EH (cell line): ENCODE measurements around the gene UVRAG.

ENCODE experiments used
- DNase-seq: peaks from one replicate; pipeline ENCODE4 v3.0.0-alpha.2; 2015; ENCODE audit warnings: low read depth

UVRAG gene

GRCh38 chr11:76170468-76170867 is 355.5 kb downstream of the UVRAG start:
- no peak for DNase-seq

DNA sequence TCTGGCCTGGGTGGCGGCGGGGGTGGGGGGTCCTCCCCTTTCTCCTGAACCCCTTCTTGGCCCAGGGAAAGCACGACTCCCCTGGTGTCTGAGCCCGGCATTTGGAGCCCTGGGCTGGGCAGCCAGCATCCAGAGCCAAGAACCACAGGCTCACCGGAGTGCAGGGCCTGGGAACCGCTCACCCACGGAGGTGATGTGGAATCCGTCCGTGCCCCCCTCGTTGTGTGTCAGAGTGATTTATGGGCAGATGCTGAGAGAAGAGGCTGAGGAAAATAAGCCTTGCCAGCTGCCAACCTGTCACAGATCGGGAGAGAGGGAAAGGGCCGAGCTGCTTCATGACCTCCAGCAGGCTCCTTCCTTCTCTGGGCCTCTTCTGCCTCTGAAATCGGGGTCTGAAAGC is 357.6 kb downstream of the UVRAG start:
- DNase-seq: no peak

DNA sequence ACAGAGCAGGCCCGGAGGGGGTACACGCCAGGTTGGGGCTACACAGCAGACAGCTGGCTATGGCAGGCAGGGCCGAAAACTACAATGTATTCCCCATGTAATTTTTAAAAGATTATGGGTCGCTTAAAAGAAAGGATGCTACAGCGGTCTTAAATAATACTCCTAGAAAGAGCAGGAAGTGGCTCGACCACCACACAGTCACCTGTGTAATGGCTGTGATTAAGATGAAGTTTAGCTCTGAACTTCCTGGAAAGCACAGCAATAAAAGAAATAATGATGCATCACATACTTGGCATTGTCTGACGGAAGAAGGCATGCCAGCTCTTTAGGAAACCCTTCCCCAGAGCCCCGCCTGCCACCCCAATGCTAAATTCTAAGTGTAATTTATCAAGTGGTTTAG is 358.7 kb downstream of the UVRAG start:
- no peak for DNase-seq

DNA sequence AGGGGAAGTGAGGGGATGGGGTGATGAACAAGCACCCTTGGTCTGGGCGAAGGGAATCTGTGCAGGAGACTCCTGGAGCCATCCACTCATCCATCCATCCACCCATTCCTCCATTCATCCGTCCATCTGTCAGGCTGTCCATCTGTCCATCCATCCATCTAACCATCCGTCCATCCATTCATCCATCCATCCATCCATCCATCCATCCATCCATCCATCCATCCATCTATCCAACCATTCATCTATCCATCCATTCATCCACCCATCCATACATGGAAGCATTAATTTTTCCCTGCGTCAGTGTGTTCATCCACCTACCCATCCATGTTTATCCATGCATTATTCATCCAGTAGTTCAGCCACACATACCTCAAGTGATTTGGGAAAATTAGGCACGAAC is 359.3 kb downstream of the UVRAG start:
- no peak for DNase-seq

GRCh38 chr11:76175783-76176182 is 360.8 kb downstream of the UVRAG start:
- DNase-seq: no peak

GRCh38 chr11:76176463-76176862 is 361.5 kb downstream of the UVRAG start:
- DNase-seq: no peak

- no peak for DNase-seq
Observed at GRCh38 chr11:76177250-76177686, 362.3 kb downstream of the UVRAG start.

DNA sequence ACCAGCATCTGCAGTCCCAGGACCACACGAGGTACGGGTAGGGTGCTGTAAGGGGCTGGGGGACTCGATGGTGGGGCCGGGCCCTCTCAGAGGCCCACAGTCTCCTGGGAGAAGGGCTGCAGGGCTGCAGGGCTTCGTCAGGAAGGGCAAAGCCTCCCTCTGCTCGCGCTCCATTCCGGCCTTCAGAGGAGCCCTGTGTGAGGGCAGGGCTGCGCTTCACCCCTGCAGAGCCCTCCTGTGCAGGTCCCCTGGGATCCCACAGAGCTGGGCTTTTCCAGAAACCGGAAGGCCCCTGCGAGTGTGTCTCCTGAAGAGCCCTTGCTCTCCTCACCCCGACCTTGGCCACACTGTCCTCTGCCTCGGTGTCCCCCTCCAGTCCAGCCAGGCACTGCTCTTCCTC is 364.1 kb downstream of the UVRAG start:
- DNase-seq: no peak

- DNase-seq: no peak
Observed at GRCh38 chr11:76181371-76181770, 366.4 kb downstream of the UVRAG start.

- DNase-seq: peak; percentile 62
Observed at GRCh38 chr11:76184551-76184993, 369.6 kb downstream of the UVRAG start.

GRCh38 chr11:76185511-76185910 is 370.5 kb downstream of the UVRAG start:
- DNase-seq: no peak

DNA sequence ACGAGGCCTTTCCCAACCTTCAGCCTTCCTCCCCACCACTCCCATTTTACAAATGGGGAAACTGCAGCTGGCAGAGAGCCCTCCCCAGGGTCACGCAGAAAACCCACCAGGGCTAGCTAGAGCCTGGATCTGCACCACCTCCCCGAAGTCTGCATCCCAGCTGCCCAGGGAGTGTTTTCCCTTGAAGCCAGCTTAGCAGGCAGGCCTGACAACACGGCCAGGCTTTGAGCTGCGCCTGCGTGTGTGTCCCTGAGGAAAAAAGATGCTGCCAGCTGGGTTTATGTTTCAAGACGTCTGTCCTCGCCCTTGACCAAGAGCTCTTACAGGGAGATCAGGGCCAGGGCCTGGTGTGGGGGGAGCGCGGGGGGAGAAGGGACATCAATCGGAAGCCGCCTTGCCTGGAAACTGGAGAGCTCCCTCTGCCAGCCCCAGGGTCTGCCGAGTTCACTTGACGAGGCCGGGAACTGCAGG is 371.0 kb downstream of the UVRAG start:
- no peak for DNase-seq

GRCh38 chr11:76186776-76187279 is 371.8 kb downstream of the UVRAG start:
- no peak for DNase-seq

DNA sequence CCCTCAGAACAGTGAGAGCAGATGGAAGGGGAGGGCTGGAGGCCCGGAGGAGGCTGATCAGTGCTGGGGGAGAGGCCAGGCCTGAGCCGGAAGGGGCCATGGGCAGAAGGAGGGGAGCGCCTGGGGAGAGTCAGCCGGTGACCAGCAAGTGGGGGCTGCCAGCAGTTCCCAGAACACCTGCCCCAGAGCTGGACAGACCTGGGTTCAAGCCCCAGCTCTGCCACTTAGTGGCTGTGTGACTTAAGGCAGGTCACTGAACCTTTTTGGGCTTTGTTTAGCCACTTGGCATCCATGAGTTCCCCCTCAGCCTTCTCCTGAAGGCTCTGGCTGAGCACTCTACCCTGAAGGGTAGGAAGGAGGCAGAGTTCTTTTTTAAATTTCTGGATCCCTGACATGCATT is 373.9 kb downstream of the UVRAG start:
- DNase-seq: no peak

DNA sequence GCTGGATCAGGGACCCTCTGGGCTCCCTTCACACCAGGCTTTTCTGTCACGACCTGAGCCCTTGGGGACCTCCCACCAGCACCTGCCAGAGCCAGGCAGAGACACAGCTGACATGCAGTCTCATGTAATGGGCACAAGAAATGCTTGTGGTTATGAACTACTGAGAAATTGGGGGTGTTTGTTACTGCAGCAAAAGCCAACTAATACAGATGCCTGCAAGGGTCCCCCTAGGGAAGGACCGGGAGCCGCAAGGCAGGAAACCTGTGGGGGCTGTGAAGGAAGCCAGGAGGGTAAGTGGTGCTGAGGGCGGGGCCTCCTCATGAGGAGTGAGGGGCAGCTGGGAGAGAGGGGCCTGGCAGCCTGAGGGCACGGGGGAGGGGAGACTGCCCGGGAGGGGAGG is 374.7 kb downstream of the UVRAG start:
- DNase-seq: no peak

GRCh38 chr11:76190376-76190775 is 375.4 kb downstream of the UVRAG start:
- peak; percentile 65 for DNase-seq
